A673 (cell line): Measurements from ENCODE around the gene VAV2. TPM values are rescaled to one million over a fixed set of nuclear protein-coding genes. Genes with fewer than 3 reads are reported as not detected.

Experiments used
- BruUV-seq: library from RNA; stranded (reverse); fragments of 400-500 nt; replicated peaks from 2 replicates; lab custom pipeline; 2021; lab: Mats Ljungman, UMichigan
- CTCF ChIA-PET: fragments of 300-600 bp; sonication (Branson Sonifier 250); formaldehyde crosslinking; loops from one replicate; lab custom pipeline; 2022; ENCODE audit warnings: antibody characterized with exemption; lab: Charles Lee
- POLR2A ChIA-PET: fragments of 300-600 bp; sonication (Branson Sonifier 250); formaldehyde crosslinking; loops from one replicate; lab custom pipeline; 2022; ENCODE audit warnings: antibody characterized with exemption; ENCODE audit not compliant: low non-redundant PET; lab: Charles Lee
- DNase-seq: peaks from one replicate; pipeline ENCODE4 v3.0.0-alpha.2; 2015; ENCODE audit warnings: low spot score
- H3K27ac ChIP-seq: fragments of 200-600 bp; sonication (generic); 2 replicates; pipeline ENCODE4 v1.5.1; 2016; ENCODE audit warnings: mixed run types, low read depth, mild to moderate bottlenecking, mixed read lengths, antibody characterized with exemption, low read length; ENCODE audit not compliant: poor library complexity, severe bottlenecking
- H3K27me3 ChIP-seq: fragments of 200-600 bp; sonication (generic); replicated peaks from 2 replicates; pipeline ENCODE4 v1.6.1; 2017; ENCODE audit warnings: mixed run types, low read depth, mild to moderate bottlenecking, mixed read lengths, antibody characterized with exemption, low read length; ENCODE audit not compliant: insufficient read depth, poor library complexity
- H3K36me3 ChIP-seq: fragments of 200-600 bp; sonication (generic); 2 replicates; pipeline ENCODE4 v1.6.1; 2016; ENCODE audit warnings: mixed run types, mild to moderate bottlenecking, mixed read lengths, antibody characterized with exemption, low read length; ENCODE audit not compliant: insufficient read depth, poor library complexity, severe bottlenecking
- H3K4me1 ChIP-seq: fragments of 200-600 bp; sonication (generic); 2 replicates; pipeline ENCODE4 v1.6.1; 2017; ENCODE audit warnings: mixed run types, mild to moderate bottlenecking, mixed read lengths, antibody characterized with exemption, low read length; ENCODE audit not compliant: insufficient read depth, poor library complexity, severe bottlenecking
- H3K4me3 ChIP-seq: fragments of 200-600 bp; sonication (generic); 2 replicates; pipeline ENCODE4 v1.5.1; 2016; ENCODE audit warnings: low read depth, mixed run types, mild to moderate bottlenecking, mixed read lengths, low read length; ENCODE audit not compliant: poor library complexity, severe bottlenecking
- H3K9me3 ChIP-seq: fragments of 200-600 bp; sonication (generic); 2 replicates; pipeline ENCODE4 v1.6.1; 2016; ENCODE audit warnings: mixed run types, low read depth, mild to moderate bottlenecking, mixed read lengths, antibody characterized with exemption, low read length; ENCODE audit not compliant: poor library complexity, severe bottlenecking
- CTCF ChIP-seq: fragments of 300-800, 200-600 bp; sonication (generic); conservative IDR thresholded peaks from 2 replicates; pipeline ENCODE4 v1.5.1; 2017; ENCODE audit warnings: low read depth, mild to moderate bottlenecking, antibody characterized with exemption, low read length, moderate library complexity, mixed read lengths
- EZH2 ChIP-seq: fragments of 200-600 bp; sonication (generic); IDR thresholded peaks from 2 replicates; pipeline ENCODE4 v1.6.1; 2017; ENCODE audit warnings: borderline replicate concordance, low read depth, mild to moderate bottlenecking, mixed read lengths, antibody characterized with exemption, low read length; ENCODE audit not compliant: poor library complexity, severe bottlenecking
- intact Hi-C: fragments of 100-400 bp; cut with micrococcal nuclease; formaldehyde crosslinking; loops from one replicate; pipeline ENCODE4 v1.10.0; 2022; ENCODE audit not compliant: unreplicated experiment
- total RNA-seq: library from RNA; stranded (reverse); gene quantifications from 2 replicates; pipeline ENCODE4 v1.2.3, GENCODE V29; 2021

The VAV2 gene
- total RNA-seq, 1 experiment from 2014 or later = 16.4 TPM

GRCh38 chr9:133733421-133733795 lies 258.7 kb downstream of the VAV2 start:
- POLR2A ChIA-PET = no interaction called here
- no peak for DNase-seq
- H3K9me3 ChIP-seq = no peaks in the 10 kb centered on the region
- CTCF ChIA-PET = no interaction called here
- no peak overlapping the region for H3K27ac ChIP-seq
- no peaks in the 10 kb centered on the region for H3K36me3 ChIP-seq
- no peak for TF ChIP-seq CTCF
- TF ChIP-seq EZH2 = no peak
- no TSS peak for BruUV-seq
- intact Hi-C loops = no loop called here
- no peak overlapping the region for H3K4me3 ChIP-seq
- no peaks in the 10 kb centered on the region for H3K27me3 ChIP-seq
- H3K4me1 ChIP-seq = peaks cover 7% of the 10 kb centered on the region

- H3K4me1 ChIP-seq = peaks cover 2% of the 10 kb centered on the region
- intact Hi-C loops = no loop called here
- no TSS peak for BruUV-seq
- no peaks in the 10 kb centered on the region for H3K9me3 ChIP-seq
- H3K27ac ChIP-seq = no peak overlapping the region
- ChIA-PET POLR2A (no interaction called here), CTCF (no interaction called here)
- TF ChIP-seq EZH2 (no peak), CTCF (no peak)
- H3K36me3 ChIP-seq = no peaks in the 10 kb centered on the region
- no peaks in the 10 kb centered on the region for H3K27me3 ChIP-seq
- H3K4me3 ChIP-seq = no peak overlapping the region
- no peak for DNase-seq
Measured at GRCh38 chr9:133732639-133733408, 259.3 kb downstream of the VAV2 start.

GRCh38 chr9:133731876-133732638 lies 260.1 kb downstream of the VAV2 start:
- H3K9me3 ChIP-seq = no peaks in the 10 kb centered on the region
- peak; percentile 84 for DNase-seq
- H3K4me1 ChIP-seq = no peaks in the 10 kb centered on the region
- H3K27me3 ChIP-seq = no peaks in the 10 kb centered on the region
- BruUV-seq = no TSS peak
- intact Hi-C loops = no loop called here
- CTCF ChIA-PET = no interaction called here
- TF ChIP-seq EZH2 (no peak), CTCF (no peak)
- no peak overlapping the region for H3K4me3 ChIP-seq
- no peak overlapping the region for H3K27ac ChIP-seq
- POLR2A ChIA-PET = no interaction called here
- H3K36me3 ChIP-seq = no peaks in the 10 kb centered on the region
